Iris pigment epithelial cell (primary cell): Measurements from ENCODE around the gene WDR18.

Source experiments
- DNase-seq: peaks from one replicate; pipeline ENCODE4 v3.0.0-alpha.2; 2011; ENCODE audit warnings: low read depth

Gene WDR18

DNA sequence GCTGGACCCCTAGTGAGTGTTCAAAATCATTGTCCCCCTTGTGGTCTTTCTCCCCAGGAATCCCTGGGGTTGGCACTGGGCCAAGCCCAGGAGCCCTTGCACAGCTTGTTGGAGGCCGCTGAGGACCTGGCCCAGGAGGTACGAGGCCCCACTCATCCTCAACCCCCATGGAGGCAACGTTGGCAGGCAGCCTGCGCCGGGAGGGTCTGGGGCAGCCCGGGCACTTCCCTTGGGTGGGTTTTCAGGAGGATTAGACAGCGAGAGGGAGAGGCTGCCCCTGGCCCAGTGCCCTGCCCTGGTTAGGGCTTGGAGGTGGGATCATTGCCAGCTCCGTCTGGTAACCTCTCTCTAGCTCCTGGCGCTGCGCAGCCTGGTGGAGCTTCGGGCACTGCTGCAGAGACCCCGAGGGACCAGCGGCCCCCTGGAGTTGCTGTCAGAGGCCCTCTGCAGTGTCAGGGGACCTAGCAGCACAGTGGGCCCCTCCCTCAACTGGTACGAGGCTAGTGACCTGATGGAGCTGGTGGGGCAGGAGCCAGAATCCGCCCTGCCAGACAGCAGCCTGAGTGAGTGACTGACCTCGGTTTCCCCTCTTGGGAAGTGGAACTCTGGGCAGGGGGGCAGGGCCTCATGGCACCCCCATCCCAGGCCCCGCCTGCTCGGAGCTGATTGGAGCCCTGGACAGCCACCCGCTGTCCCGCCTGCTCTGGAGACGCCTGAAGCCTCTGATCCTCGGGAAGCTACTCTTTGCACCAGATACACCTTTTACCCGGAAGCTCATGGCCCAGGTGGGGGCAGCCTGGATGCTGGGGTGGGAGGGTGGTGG, 58.8 kb downstream of the WDR18 start:
- DNase-seq = peak; percentile 35
